ENCODE data around the gene SIL1.
"Not testable (repeated sequence)": the region's sequence is repeated elsewhere in the genome, so short reads cannot be mapped to it uniquely, and the experiment has no call there.

Gene SIL1

DNA sequence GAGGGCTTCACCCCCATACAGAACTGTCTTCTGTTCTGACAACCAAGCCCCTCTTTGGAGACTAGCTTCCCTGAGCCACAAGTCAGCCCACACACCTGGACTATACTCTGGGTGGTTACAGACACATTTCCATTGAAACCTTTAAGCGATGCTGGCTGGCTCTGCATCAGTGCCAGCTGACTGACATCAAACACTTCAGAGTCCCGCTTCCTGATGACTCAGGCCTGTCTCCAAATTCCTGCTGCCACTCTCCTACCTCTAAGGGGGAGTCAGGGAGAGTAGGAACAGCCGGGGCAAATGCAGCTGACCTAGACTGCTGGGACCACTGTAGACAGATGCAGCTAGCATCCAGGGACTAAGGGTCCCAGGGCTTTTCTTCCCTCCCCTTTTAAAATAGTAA lies 59.4 kb downstream of the SIL1 start:
- peak in 1 of 4 experiments; percentile 16 for DNase-seq

DNA sequence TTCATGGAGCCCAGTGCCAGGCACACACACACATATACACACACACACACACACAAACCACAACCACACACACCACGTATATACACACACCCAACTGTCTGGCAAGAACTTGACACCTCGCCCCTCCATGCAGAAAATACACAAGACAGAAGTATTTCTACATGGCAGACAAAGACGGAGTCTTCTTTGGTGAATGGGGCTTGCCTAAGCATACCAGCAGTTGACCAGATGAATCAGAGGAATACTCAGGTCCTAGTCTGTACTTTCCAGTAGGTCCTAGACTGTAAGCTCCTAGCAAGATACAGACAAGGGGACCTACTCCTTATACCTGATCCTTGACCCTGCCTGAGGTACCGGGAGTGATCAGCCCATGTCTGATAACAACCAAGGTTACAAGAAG lies 60.1 kb downstream of the SIL1 start:
- DNase-seq = no peak

DNA sequence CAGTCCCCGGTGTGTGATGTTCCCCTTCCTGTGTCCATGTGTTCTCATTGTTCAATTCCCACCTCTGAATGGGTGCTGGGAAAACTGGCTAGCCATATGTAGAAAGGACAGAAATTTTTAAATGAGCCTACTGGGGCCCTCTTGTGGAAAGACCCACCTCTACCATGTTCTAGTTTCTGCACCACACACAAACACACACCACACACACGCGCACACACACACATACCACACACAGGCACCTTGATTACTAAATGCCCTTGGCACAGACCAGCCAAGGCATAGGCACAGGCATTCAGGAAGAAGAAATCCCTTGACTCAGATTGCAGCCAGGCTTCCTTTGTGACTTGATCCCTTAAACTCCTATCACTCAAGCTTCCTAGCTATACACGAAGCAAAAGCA lies 60.5 kb downstream of the SIL1 start:
- DNase-seq = no peak

DNA sequence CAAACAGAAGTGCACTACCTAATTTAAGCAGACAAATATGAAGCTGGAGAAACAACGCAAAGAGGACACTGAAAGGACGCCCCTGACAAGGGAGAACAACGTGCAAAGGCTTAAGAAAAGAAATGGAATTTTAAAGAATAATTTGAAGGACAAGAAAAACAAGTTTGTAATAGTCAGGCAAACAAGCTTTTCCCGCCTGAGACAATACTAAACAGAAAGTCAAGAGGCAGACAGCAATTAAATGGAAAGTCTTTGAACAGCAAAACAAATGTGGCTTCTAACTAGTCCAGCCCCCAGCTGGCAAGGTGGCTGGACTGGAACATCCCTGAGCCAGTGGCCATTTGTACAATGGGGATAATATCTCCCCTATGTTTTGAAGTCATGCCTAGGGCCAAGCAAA lies 63.3 kb downstream of the SIL1 start:
- no peak for DNase-seq

DNA sequence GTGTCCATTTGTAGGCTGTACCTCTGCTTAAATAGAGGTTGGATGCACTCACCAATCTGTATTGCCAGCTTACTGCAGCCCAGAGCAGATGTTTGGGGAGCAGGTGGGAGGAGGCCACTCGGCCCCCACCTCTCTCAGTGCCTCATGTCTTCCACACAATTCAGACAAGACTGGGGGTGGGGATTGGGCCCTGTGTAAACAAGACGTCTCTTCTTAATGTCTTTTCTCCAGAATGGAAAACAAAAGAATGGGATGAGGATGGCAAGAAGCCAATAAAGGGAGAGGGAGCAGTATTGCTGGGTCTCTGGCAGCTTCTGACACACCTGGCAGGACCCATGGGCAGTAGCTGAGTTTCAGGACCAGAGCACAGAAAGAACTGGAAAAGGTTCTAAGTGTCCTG lies 64.9 kb downstream of the SIL1 start:
- DNase-seq = no peak

DNA sequence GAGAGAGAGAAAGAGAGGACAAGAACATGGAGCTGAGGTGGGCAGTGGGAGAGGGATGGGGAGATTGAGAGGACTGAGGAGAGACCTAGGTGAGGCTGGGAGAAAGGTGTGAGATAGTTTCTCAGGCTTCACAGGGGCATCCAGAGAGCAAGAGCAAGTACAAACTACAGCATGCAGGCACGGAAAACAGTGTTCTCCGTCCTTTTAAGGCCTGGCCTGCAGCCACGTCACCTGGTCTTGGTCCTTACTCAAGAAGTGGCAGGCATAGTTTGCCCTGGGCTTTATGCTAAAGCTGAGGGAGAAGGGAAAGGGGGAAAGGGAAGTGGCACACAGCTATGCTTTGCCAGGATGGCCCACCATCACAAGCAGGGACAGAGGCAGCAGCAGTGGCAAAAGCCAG lies 65.7 kb downstream of the SIL1 start:
- DNase-seq = no peak

DNA sequence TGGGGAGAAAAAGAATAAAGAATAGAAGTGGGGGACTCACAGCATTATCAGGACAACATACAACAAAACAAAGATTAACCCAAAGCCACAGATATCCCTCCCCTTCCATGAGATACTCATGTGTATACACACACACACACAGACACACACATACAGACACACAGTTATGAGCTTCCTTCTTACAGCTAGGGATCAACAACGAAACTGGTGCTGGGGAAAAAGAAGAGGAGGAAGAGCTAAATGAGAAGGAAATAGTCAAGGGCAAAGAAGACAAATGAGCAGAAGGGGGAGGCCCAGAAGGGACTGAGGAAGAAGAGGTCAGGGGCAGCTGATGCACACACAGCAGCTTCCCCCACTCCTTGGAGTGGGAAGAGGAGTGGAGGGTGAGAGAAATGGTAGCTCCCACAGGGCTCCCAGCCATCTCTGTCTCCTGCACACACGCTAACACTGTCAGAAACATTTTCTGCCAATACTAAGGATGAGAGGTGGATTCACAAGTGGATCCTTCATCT lies 66.2 kb downstream of the SIL1 start:
- peak; percentile 35 to 69 (median 63) for DNase-seq

DNA sequence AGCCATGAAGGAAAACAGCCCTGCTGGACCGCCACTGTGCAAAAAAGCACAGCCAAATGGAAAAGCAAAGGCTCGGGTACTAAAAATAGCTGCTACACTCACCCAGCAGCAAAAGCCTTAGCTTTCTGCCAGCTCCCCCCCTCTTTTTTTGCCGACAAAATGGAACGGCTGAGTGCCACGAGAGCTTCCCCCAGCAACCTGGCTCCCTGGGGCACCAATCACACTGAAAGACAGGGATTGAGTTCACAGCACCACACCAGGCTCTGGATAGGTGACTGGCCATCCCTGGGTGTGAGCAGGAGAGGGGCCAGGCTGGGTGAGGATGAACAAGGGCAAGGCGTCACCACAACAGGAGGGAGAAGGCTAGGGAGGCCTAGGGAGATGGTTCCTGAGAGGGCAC lies 66.7 kb downstream of the SIL1 start:
- no peak for DNase-seq

DNA sequence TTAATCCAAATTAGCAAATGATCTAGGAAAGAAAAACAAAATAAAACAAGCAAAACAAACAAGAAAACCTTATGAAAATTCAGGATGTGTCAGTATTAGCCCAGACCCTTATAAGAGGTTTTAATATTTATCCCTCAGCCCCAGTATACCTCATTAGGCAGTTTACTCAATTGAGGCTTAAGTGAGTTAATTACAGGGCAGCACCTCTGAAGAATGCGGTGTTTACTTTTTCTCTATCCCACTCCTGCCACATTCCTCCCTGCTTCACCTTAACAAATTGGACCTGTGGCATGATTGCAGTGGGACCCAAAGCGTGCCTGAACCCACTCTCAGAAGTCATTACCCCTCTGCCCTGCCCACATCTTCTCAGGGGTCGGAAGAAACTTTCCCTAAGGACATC lies 67.1 kb downstream of the SIL1 start:
- no peak for DNase-seq

DNA sequence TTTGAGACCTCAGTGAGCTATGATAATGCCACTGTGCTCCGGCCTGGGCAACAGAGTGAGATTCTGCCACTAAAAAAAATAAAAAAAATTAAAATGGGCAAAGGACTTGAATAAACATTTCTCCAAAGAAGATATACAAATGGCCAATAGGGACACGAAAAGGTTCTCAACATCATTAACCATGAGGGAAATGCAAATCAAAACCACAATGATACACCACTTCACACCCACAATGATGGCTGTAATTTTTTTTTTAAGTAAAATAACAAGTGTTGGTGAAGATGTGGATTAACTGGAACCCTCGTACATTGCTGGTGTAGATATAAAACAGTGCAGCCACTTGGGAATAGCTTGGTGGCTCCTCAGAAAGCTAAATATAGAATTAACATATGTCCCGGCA lies 68.0 kb downstream of the SIL1 start:
- no peak for DNase-seq

DNA sequence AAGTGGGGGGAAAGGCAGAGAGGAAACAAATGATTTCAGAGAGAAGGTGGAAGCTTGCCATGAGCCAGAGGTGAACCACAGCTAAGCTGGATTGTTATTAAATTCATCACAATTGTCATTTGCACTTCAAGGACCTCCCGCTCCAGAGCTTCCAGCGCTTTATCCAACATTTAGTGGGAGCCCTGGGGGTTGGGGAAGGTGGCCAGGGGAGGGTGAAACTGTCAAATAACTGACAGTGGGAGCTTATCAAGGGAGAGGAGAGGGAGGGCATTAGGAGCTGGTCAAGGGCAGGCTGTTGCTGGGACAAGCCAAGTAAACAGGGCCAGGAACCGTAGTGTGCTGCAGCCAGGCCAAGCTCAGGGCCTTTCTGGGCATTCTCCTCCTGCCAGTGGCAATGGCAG lies 71.5 kb downstream of the SIL1 start:
- no peak for DNase-seq

DNA sequence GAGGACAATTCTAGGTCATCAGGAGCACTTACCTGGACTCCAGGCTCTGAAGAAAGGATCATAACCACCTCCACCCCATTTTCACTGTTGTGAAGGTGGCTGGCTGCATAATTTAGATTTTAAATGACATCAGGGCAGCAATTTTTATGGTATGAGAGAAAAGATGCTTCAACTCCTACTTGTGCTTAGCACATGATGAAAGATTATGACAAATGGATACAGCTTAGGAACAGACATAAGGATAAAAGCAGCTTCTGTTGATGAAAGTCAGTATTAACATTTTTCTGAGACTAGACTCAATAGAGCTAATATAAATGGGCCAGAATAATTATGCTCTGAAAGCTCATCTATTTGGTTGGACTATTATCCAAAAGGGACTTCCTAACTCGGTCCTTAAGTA lies 72.2 kb downstream of the SIL1 start:
- DNase-seq = no peak

DNA sequence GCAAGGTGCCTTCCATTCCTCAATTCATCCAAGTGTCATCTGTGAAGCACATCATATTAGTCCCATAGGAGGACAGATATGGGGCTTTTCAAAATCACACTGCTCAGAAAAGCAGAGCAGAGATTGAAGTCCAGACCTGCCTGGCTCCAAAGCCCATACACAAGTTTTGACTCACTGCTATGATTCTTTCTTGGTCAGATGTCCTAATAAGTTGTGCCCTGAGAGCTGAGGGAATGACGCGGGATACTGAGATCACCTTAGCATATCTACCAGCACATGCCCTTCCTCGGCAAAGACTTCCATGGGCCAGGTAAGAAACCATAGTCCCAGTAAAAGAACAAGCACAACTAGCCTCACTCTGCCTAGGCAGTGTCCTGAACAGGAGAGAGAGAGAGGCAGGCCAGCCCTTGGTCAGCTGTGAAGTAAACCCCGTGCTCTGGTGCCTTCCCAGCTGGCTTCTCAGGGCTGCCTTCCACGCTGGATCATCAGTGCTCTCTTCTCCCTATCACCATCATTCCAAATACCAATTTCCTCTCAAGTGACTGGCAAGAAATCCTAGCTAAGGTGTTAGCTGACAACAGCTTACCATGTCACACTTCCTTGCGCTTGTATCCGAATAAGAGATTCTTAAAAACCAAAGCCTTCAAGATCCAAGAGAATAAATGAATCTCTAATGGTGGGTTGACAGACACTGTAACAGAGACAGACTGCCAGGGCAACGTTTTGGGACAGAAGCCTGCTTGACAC lies 73.2 kb downstream of the SIL1 start:
- no peak for DNase-seq

DNA sequence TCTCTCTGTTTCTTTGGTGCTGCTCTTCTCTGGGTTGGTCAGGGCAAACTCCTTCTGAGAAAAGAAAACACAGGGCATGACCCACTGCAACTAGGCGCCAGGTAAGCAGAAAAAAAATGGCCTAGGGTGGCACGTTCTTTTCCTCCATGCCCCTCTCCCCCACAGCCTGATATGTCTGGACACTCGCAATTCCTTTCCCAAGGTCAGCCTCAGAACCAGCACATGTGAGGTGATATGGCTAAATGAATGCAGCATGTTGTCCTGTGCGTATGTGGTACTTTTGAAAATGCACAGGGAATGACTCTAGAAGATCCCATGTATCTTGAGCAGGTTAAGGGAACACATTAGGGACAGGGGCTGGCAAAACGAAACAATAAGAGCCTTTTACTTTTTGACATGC lies 77.0 kb downstream of the SIL1 start:
- no peak for DNase-seq

DNA sequence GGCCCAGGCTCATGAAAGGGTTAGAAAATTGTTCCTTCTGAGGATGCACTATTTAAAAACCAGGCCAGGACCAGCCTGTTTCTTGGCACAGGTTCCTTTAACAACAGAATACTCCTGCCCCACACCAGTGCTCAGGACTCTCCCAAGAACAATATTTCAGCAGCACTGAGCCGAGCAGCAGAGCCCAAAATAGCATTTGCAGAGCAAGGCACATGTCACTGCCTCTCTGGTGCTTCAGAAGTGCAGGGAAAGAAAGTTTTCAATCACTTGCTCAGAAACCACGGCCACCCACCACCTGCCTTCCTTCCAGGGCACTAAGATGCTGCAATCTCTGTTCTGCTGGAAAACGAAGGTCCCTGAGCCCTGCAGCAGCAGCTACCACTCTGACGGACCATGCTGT lies 77.6 kb downstream of the SIL1 start:
- DNase-seq = peak in 1 of 4 experiments; percentile 24

DNA sequence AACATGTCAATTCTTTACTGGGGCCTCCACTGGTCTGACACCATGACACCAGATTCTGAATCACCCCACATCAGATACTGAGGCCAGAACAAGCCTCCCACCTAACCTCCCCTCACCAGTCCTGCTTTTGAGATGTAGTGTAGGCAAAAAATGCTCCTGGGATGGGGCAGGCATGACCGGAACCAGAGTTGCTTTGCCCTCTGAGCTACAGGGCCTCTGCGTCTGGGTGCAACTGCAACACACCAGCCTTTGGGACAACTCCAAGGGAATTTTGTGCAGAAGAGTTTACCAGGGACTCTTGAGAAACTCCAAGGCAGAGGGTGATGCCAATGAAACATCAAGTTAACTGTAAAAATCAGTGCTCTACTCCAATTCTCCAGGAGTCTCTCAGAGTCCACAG lies 79.4 kb downstream of the SIL1 start:
- no peak for DNase-seq

DNA sequence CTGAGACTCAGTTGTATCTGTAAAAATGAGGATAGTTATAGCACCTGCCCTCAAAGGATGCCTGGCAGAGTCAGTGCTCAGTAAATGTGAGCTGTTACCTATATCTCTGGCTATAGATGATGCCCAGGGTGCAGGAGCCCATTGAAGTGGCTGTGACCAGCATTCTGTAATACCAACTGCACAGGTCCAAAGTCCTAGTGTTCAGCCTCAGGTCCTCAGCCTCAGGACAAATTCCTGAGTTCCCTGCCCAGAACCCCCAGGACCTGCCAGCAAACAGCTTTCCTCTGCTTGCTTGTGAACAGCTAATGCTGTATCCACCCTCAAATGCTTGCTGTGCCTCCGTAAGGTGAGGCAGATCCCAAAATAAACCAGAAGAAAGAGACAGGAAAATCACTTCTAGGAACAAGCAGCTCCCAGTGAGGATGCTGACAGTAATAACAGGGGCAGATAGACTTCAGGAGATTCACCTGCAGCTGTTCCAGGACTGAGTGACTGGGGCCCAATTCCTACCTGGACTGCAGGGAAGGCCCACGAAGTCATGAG lies 80.8 kb downstream of the SIL1 start:
- no peak for DNase-seq

DNA sequence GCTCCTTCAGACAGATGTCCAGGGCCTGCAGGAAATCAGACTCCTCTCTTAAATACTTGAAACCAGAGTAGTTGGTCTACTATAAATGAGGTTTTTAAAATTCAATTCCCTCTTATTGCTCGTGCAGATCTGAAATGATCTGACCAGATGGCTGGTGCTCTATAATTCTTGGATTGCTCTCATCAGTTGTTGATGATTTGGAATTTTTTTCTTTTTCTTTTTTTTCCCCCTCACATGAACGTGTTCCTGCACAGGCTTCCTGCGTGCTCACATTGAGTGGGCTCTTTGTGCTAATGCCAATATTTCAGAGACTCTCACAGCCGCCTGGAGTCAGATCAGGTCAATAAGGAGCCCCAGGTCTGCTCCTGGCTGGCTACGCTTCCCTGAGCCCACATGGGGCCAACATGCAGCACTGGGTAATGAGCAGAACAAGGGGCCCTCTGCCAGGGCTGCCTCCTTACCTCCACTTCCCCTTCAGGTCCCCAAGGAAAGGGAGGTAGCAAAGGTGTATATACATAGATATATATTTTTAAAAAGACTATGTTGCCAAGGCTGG lies 82.0 kb downstream of the SIL1 start:
- no peak for DNase-seq

DNA sequence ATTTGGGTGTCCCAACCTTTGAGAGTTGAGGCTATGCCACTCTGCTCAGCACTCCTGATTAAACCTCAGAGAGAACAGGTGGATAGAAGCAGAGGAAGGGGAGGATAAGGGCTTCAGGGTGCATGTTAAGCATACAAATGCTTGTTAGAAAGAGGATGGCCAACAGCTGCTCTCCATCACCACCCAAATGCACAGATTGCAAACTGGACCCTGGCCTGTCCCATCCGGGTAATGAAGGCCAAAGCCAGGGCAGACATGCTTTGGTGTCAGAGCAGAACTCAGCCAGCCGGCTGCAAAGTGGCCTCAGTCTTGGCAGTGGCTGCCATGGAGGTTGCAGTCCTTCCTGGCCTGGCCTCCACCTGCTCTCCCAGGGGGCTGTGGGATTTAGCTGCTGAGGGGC lies 84.3 kb downstream of the SIL1 start:
- DNase-seq = no peak

DNA sequence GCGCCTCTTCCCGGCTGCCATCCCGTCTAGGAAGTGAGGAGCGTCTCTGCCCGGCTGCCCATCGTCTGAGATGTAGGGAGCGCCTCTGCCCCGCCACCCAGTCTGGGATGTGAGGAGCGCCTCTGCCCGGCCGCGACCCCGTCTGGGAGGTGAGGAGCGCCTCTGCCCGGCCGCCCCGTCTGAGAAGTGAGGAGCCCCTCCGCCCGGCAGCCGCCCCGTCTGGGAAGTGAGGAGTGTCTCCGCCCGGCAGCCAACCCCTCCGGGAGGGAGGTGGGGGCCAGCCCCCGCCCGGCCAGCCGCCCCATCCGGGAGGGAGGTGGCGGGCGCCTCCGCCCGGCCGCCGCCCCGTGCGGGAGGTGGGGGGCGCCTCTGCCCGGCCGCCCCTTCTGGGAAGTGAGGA lies 85.8 kb downstream of the SIL1 start:
- DNase-seq = not testable (repeated sequence)

DNA sequence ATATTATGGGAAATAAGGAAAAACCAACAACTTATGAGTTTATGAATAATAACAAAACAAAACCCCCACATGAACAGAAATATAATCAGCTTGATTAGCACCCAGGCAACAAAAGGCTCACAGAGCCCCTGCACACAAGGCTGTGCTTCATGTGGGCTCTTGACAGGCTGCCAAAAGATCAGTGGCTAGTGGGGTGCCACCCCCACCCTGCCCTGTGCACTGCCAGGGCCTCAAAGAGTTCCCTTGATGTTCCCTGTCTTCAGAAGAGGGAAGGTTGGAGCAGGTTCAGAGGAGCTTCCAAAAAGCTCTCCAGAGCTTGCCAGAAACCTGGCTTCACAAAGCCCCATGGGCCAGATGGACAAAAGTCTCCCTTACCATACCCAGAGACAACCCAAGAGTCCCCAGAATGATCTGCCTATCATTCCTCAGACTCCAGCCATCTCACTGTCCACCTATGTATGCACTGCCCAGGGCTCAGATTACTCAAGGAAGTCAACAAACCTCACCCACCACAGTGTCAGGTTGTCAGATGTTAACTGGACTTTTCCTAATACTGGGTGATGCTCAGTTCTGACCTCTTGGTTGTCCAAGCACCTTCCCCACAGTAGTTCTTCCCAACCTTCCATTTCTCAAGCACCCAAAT lies 87.5 kb downstream of the SIL1 start:
- no peak for DNase-seq

DNA sequence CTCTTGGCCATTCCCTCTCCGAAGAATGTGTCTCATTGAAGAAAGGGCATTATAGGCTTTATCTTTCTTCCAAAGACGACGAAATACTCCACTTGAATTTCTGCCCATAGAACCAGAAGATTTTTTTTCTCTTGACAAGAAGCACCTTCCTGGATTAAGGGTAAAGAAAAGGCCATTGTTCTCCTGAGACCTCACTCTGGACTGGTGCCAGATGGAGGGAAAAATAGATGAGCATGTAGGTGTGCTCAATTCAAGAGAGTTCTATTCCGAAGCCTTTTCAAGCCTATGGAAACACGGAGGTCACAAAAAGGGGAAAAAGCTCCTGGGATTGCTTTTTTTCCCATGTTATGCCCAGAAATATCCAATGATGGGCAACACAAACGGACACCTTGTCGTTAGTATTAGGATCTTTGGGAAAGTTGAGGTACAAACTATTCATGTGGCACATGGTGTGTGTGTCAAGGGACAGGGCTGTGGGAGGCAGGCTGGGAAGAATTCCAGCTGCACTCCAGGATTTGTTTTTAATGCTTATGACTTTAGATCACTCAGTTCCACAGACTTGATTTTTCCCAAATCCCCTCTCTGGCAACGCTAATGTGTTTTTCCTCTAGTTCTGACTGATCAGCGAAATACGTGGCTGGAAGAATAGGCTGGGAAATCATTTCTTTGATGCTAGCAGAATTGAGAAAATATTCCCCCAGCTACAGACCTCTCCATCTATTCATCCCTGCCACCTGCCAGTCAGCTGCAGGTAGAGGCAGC lies 89.9 kb downstream of the SIL1 start:
- DNase-seq = no peak

DNA sequence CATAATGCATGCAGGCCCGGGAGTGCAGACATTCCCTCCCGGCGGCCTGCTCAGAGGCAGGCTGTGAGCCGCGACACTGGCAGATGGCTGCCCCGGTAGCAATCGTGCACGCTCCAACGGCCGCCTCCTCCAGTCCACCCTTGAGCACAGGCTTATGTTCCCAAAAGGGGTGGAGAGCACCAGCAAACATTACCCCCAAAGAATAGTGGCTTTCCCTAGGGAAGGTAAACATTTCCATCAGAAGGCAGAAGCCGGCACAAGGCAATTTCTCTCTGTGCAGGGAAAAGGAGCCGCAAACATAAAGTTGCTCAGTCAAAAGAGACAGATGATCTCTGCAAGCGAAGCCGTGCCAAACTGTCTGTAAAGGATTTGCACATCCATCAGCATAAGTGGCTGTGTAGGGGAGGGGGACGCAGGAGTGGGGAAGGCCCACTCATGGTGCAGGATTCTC lies 92.5 kb downstream of the SIL1 start:
- no peak for DNase-seq

All from suppressor macrophage (primary cell).